ENCODE data around the gene AKIRIN2.

DNA sequence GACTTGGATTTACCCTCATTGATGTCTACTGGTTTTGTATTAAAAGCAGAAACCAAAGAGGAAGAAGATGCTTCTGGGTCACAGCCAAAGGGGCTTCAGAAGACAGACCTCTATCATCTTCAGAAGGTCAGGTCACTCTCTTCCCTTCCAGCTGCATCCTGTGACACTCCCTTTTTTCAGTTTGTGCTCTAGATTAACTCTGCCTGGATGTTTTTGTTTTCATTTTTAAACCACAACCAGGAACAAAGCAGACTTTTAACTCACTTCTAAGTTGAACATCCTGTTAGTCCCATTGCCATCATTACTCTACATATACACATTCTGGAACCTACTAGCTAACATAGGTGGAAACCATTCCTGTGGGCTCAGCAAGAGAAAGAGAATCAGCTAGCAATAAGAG, 45.2 kb downstream of the AKIRIN2 start:
- TF ChIP-seq, protein P1, sequence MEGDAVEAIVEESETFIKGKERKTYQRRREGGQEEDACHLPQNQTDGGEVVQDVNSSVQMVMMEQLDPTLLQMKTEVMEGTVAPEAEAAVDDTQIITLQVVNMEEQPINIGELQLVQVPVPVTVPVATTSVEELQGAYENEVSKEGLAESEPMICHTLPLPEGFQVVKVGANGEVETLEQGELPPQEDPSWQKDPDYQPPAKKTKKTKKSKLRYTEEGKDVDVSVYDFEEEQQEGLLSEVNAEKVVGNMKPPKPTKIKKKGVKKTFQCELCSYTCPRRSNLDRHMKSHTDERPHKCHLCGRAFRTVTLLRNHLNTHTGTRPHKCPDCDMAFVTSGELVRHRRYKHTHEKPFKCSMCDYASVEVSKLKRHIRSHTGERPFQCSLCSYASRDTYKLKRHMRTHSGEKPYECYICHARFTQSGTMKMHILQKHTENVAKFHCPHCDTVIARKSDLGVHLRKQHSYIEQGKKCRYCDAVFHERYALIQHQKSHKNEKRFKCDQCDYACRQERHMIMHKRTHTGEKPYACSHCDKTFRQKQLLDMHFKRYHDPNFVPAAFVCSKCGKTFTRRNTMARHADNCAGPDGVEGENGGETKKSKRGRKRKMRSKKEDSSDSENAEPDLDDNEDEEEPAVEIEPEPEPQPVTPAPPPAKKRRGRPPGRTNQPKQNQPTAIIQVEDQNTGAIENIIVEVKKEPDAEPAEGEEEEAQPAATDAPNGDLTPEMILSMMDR (IDR thresholded peaks at IDR 0.05): no peak
- TF ChIP-seq POLR2A (IDR thresholded peaks at IDR 0.05): no peak
